GM23248 (cell line): ENCODE measurements around the gene BLOC1S1. TPM values are rescaled to one million over a fixed set of nuclear protein-coding genes. Genes with fewer than 3 reads are reported as not detected.
A peak's percentile ranks its signal among the peaks of the same experiment; 100 is the strongest.

Experiments used
- DNase-seq: peaks from one replicate; pipeline ENCODE4 v3.0.0-alpha.2; 2015
- H2AFZ ChIP-seq: fragments of 200-600 bp; sonication (generic); 2 replicates; pipeline ENCODE4 v1.6.1; 2016; ENCODE audit warnings: antibody characterized with exemption
- H3F3A ChIP-seq: fragments of 200-600 bp; sonication (generic); 2 replicates; pipeline ENCODE4 v1.6.1; 2016; ENCODE audit warnings: mild to moderate bottlenecking, antibody characterized with exemption, mixed run types; ENCODE audit not compliant: insufficient read depth
- H3K27ac ChIP-seq: fragments of 200-600 bp; sonication (generic); 2 replicates; pipeline ENCODE4 v1.5.1; 2016; ENCODE audit warnings: mild to moderate bottlenecking
- H3K27me3 ChIP-seq: fragments of 200-600 bp; sonication (generic); replicated peaks from 2 replicates; pipeline ENCODE4 v1.6.1; 2016; ENCODE audit warnings: mild to moderate bottlenecking; ENCODE audit not compliant: insufficient read depth
- H3K36me3 ChIP-seq: fragments of 200-600 bp; sonication (generic); 2 replicates; pipeline ENCODE4 v1.6.1; 2016; ENCODE audit warnings: low read depth, mild to moderate bottlenecking
- H3K4me1 ChIP-seq: fragments of 200-600 bp; sonication (generic); 2 replicates; pipeline ENCODE4 v1.6.1; 2016; ENCODE audit warnings: mild to moderate bottlenecking; ENCODE audit not compliant: insufficient read depth
- H3K4me2 ChIP-seq: fragments of 200-600 bp; sonication (generic); one replicate; pipeline ENCODE4 v1.6.1; 2016; ENCODE audit warnings: mild to moderate bottlenecking; ENCODE audit not compliant: unreplicated experiment
- H3K4me3 ChIP-seq: fragments of 200-600 bp; sonication (generic); 2 replicates; pipeline ENCODE4 v1.5.1; 2016; ENCODE audit warnings: mild to moderate bottlenecking
- H3K79me2 ChIP-seq: fragments of 200-600 bp; sonication (generic); 2 replicates; pipeline ENCODE4 v1.6.1; 2016; ENCODE audit warnings: mild to moderate bottlenecking; ENCODE audit not compliant: insufficient read depth
- H3K9ac ChIP-seq: fragments of 200-600 bp; sonication (generic); 2 replicates; pipeline ENCODE4 v1.6.1; 2016; ENCODE audit warnings: mild to moderate bottlenecking
- H3K9me2 ChIP-seq: fragments of 200-600 bp; sonication (generic); 2 replicates; pipeline ENCODE4 v1.6.1; 2016; ENCODE audit warnings: mixed run types, mild to moderate bottlenecking, moderate library complexity; ENCODE audit not compliant: insufficient read depth
- H3K9me3 ChIP-seq: fragments of 200-600 bp; sonication (generic); one replicate; pipeline ENCODE4 v1.6.1; 2017; ENCODE audit warnings: low read depth
- H4K20me1 ChIP-seq: fragments of 200-600 bp; sonication (generic); 2 replicates; pipeline ENCODE4 v1.6.0; 2016; ENCODE audit not compliant: insufficient read depth
- EZH2 ChIP-seq: fragments of 200-600 bp; sonication (generic); IDR thresholded peaks from 2 replicates; pipeline ENCODE4 v1.6.1; 2018; ENCODE audit warnings: antibody characterized with exemption, mild to moderate bottlenecking; ENCODE audit not compliant: insufficient read depth, poor library complexity, severe bottlenecking
- EZH2phosphoT487 ChIP-seq: fragments of 200-600 bp; sonication (generic); IDR thresholded peaks from 2 replicates; pipeline ENCODE4 v1.6.1; 2018; ENCODE audit warnings: antibody characterized with exemption, moderate library complexity, mild to moderate bottlenecking, low read depth; ENCODE audit not compliant: insufficient read depth
- WGBS, 2 experiments: methylation state at CpG; one replicate each; pipeline ENCODE4 v1.1.6; 2015 to 2017; ENCODE audit warnings: low lambda C conversion rate in 2 of 2, low coverage in 1 of 2; ENCODE audit errors: missing lambda C conversion rate in 2 of 2; 5-methylcytosine and 5-hydroxymethylcytosine counted together
- in situ Hi-C: fragments of 300-500 bp; cut with MboI; formaldehyde crosslinking; loops from 2 replicates; pipeline ENCODE4 v1.15.0; 2020
- polyA plus RNA-seq: library from polyadenylated mRNA; unstranded; fragments of >200 nt; fragmentation: Nextera tagmentation; extraction: Ambion mirVana; gene quantifications from 2 replicates; pipeline ENCODE4 v1.2.1, GENCODE V29; 2016
- total RNA-seq: library from RNA; depleted of rRNA; stranded (reverse); fragments of >200 nt; shearing (Covaris generic); gene quantifications from 2 replicates; pipeline ENCODE4 v1.2.3, GENCODE V29; 2014

Gene BLOC1S1
- total and polyA plus RNA-seq, 2 experiments from 2014 or later = 110 to 193 TPM

DNA sequence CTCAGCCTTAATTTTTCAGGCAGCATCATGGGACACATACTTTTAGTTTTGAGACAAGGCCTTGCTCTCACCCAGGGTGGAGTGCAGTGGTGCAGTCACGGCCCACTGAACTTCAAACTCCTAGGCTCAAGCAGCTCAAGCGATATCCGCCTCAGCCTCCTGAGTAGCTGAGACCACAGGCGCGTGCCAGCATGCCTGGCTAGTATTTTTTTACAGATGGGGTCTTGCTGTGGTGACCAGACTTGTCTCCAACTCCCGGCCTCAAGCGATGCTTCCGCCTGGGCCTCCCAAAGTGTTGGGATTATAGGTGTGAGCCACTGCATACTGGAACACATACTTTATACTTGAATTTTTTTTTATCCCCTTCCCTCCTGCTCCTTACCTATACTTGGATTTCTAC, 7.1 kb downstream of the BLOC1S1 start:
- no peak overlapping the region for H3K9ac ChIP-seq
- no peaks in the 10 kb centered on the region for H3K27me3 ChIP-seq
- peak overlapping the region; percentile 27; the same call in 1 of the 2 replicates for H3K27ac ChIP-seq
- TF ChIP-seq EZH2 (no peak), EZH2phosphoT487 (no peak)
- no peak overlapping the region for H2AFZ ChIP-seq
- no peaks in the 10 kb centered on the region for H3K9me3 ChIP-seq
- H3K4me2 ChIP-seq = no peak overlapping the region
- H3K9me2 ChIP-seq = no peaks in the 10 kb centered on the region
- peaks cover 36% of the 10 kb centered on the region for H3K36me3 ChIP-seq
- H3K4me1 ChIP-seq = peaks cover 60% of the 10 kb centered on the region
- in situ Hi-C loops = no loop called here
- WGBS, 2 experiments = 96 to 97% methylated on average over 8 of the region's 8 CpGs
- 0 out of 2 replicates have a peak, but pooled peaks cover 3% of the 10 kb centered on the region for H4K20me1 ChIP-seq
- peaks cover 86% of the 10 kb centered on the region for H3F3A ChIP-seq
- peak; percentile 5 for DNase-seq
- no peak overlapping the region for H3K4me3 ChIP-seq
- peaks cover 26% of the 10 kb centered on the region for H3K79me2 ChIP-seq

DNA sequence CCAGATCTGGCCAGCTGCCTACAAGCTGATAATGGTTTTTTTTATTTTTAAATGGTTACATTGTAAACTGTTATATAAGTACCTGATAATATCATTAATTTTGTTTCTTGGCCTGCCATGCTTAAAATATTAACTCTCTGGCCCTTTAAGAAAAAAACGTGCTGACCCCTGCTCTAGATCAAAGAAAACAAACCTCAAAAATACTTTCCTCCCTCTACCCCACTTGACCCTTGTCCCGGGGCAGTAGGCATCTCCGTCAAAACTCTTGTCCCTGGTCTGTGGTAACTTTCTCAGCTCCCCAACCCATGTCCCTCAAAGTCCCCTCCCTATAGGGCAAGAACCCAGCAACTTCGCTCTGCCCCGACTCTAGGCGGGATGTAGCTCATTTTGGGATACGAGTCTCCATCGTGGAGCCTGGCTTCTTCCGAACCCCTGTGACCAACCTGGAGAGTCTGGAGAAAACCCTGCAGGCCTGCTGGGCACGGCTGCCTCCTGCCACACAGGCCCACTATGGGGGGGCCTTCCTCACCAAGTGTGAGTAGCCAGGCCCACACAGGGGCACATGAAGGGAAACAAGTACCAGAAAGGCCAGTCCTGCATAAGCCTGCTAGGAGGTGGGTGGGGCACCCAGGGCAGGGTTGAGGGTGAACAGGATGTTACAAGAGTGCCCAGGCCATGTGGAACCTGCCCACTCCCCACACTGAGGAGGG, 7.8 kb downstream of the BLOC1S1 start:
- peaks cover 53% of the 10 kb centered on the region for H3K4me1 ChIP-seq
- H3K27me3 ChIP-seq = no peaks in the 10 kb centered on the region
- H2AFZ ChIP-seq = no peak overlapping the region
- H3K36me3 ChIP-seq = peaks cover 36% of the 10 kb centered on the region
- H3K9me2 ChIP-seq = no peaks in the 10 kb centered on the region
- TF ChIP-seq EZH2phosphoT487 (no peak), EZH2 (no peak)
- H3K9me3 ChIP-seq = no peaks in the 10 kb centered on the region
- H3K27ac ChIP-seq = peak overlapping the region; percentile 27
- no peak overlapping the region for H3K4me3 ChIP-seq
- H3K4me2 ChIP-seq = no peak overlapping the region
- 38 to 45% methylated on average over 10 of the region's 10 CpGs for WGBS, 2 experiments
- H3K9ac ChIP-seq = peak overlapping the region; percentile 19; the same call in 1 of the 2 replicates
- peaks cover 79% of the 10 kb centered on the region for H3F3A ChIP-seq
- 0 out of 2 replicates have a peak, but pooled peaks cover 3% of the 10 kb centered on the region for H4K20me1 ChIP-seq
- H3K79me2 ChIP-seq = peaks cover 32% of the 10 kb centered on the region
- in situ Hi-C loops = no loop called here
- peak; percentile 23 for DNase-seq

DNA sequence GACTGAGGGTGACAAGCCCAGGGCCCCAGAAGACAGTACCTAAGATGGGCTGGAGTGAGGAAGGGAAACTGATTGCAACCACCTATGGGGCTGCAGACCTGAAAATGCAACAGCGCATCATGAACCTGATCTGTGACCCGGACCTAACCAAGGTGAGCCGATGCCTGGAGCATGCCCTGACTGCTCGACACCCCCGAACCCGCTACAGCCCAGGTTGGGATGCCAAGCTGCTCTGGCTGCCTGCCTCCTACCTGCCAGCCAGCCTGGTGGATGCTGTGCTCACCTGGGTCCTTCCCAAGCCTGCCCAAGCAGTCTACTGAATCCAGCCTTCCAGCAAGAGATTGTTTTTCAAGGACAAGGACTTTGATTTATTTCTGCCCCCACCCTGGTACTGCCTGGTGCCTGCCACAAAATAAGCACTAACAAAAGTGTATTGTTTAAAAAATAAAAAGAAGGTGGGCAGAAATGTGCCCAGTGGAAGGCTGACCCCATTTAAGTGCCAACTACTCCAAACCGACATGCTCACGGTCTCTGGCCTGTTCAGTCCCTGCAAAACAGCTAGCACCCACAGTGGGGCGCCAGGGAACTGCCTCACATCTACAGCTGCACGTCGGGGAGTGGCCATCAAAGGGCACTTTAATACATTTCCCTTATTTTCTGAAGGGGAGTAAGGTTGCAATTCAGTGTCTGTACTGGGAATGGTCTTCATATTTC, 8.5 kb downstream of the BLOC1S1 start:
- no peaks in the 10 kb centered on the region for H3K9me3 ChIP-seq
- H3K27ac ChIP-seq = peak overlapping the region; percentile 27; the same call in 1 of the 2 replicates
- in situ Hi-C loops = no loop called here
- H3K27me3 ChIP-seq = no peaks in the 10 kb centered on the region
- H3K9me2 ChIP-seq = no peaks in the 10 kb centered on the region
- H3K36me3 ChIP-seq = peaks cover 36% of the 10 kb centered on the region
- TF ChIP-seq EZH2 = no peak
- TF ChIP-seq EZH2phosphoT487 = no peak
- peak overlapping the region; percentile 19 for H3K9ac ChIP-seq
- H3K79me2 ChIP-seq = peaks cover 32% of the 10 kb centered on the region
- DNase-seq = peak; percentile 86
- H3K4me3 ChIP-seq = no peak overlapping the region
- peaks cover 46% of the 10 kb centered on the region for H3K4me1 ChIP-seq
- 0 out of 2 replicates have a peak, but pooled peaks cover 3% of the 10 kb centered on the region for H4K20me1 ChIP-seq
- 44 to 54% methylated on average over 11 of the region's 11 CpGs for WGBS, 2 experiments
- no peak overlapping the region for H3K4me2 ChIP-seq
- peaks cover 74% of the 10 kb centered on the region for H3F3A ChIP-seq
- H2AFZ ChIP-seq = no peak overlapping the region

DNA sequence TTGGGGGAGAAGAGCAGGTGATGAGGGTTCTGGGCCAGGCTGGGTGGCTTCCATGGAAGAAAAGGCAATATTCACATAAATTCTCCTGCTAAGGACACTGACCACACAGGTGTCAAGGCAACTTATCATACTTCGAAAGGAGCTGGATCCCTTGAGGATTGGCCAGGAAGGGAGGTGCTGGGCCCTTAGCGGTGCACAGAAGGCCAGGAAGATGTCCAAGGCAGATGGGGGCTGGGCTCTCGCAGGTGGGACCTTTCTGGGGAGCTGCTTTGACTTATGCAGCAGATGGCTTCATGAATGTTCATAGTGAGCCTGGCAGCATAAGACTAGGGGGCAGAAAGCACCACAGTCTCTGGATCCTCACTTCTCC, 9.1 kb downstream of the BLOC1S1 start:
- Histone ChIP-seq H2AFZ (no peak overlapping the region), H3K4me2 (no peak overlapping the region), H3K27ac (peak overlapping the region; percentile 2; the same call in 1 of the 2 replicates), H3K79me2 (peaks cover 32% of the 10 kb centered on the region), H3K27me3 (no peaks in the 10 kb centered on the region), H3K9ac (no peak overlapping the region; the same call in 1 of the 2 replicates), H4K20me1 (0 out of 2 replicates have a peak, but pooled peaks cover 3% of the 10 kb centered on the region), H3K4me3 (no peak overlapping the region), H3K9me2 (no peaks in the 10 kb centered on the region), H3K4me1 (peaks cover 41% of the 10 kb centered on the region), H3K9me3 (no peaks in the 10 kb centered on the region), H3F3A (peaks cover 71% of the 10 kb centered on the region), H3K36me3 (peaks cover 36% of the 10 kb centered on the region)
- 69% methylated on average over 3 of the region's 3 CpGs for WGBS, 2 experiments
- DNase-seq = peak; percentile 12
- TF ChIP-seq EZH2 (no peak), EZH2phosphoT487 (no peak)
- in situ Hi-C loops = no loop called here
